ENCODE results near the gene LYZL6. TPM values are rescaled to one million over a fixed set of nuclear protein-coding genes. Genes with fewer than 3 reads are reported as not detected.

LYZL6 gene
- total RNA-seq, 1 experiment from 2014 or later: not detected

DNA sequence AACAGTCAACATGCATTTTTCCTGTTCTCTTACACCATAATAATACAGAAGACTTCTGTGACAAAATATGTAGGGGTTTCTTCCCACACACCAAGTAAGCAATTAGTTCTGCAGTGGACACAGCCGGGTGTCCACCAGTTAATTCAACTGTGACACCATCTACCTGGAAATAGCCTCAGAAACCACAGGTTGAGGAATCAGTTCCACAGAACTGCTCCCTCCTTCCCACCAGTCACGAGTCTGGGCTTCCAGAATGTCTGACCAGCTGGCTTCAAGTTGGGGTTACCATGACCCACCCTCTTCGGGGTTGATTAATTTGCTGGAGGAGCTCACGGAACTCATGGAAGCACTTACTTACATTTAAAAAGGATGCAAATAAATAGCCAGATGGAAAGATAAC is 49.8 kb downstream of the LYZL6 start:
- ChIA-PET CTCF (interaction anchor here (1.0 kb wide), 1 partner anchor 82 kb away, joined by 3 read pairs; no protein-coding TSS in a partner anchor), POLR2A (no interaction called here)
- ATAC-seq (no peak), DNase-seq (ENCODE audit: low spot score) (no peak)
- H3K4me3 Mint-ChIP-seq: no peak overlapping the region
- H3K36me3 Mint-ChIP-seq: no peaks in the 10 kb centered on the region
- TF ChIP-seq, protein P1, sequence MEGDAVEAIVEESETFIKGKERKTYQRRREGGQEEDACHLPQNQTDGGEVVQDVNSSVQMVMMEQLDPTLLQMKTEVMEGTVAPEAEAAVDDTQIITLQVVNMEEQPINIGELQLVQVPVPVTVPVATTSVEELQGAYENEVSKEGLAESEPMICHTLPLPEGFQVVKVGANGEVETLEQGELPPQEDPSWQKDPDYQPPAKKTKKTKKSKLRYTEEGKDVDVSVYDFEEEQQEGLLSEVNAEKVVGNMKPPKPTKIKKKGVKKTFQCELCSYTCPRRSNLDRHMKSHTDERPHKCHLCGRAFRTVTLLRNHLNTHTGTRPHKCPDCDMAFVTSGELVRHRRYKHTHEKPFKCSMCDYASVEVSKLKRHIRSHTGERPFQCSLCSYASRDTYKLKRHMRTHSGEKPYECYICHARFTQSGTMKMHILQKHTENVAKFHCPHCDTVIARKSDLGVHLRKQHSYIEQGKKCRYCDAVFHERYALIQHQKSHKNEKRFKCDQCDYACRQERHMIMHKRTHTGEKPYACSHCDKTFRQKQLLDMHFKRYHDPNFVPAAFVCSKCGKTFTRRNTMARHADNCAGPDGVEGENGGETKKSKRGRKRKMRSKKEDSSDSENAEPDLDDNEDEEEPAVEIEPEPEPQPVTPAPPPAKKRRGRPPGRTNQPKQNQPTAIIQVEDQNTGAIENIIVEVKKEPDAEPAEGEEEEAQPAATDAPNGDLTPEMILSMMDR (IDR thresholded peaks at IDR 0.05): no peak
- TF ChIP-seq NR3C1 (CRISPR knock-in tag; conservative IDR thresholded peaks at IDR 0.05; ENCODE audit: low read depth) (no peak), TEAD1 (CRISPR knock-in tag; IDR thresholded peaks at IDR 0.05) (no peak), KAT7 (CRISPR knock-in tag; IDR thresholded peaks at IDR 0.05; ENCODE audit: borderline replicate concordance) (no peak), GTF2I (CRISPR knock-in tag; conservative IDR thresholded peaks at IDR 0.05) (no peak), NR1H2 (CRISPR knock-in tag; IDR thresholded peaks at IDR 0.05) (no peak), ZNF263 (CRISPR knock-in tag; IDR thresholded peaks at IDR 0.05; ENCODE audit: low read depth) (no peak)
- TF ChIP-seq, protein P2, sequence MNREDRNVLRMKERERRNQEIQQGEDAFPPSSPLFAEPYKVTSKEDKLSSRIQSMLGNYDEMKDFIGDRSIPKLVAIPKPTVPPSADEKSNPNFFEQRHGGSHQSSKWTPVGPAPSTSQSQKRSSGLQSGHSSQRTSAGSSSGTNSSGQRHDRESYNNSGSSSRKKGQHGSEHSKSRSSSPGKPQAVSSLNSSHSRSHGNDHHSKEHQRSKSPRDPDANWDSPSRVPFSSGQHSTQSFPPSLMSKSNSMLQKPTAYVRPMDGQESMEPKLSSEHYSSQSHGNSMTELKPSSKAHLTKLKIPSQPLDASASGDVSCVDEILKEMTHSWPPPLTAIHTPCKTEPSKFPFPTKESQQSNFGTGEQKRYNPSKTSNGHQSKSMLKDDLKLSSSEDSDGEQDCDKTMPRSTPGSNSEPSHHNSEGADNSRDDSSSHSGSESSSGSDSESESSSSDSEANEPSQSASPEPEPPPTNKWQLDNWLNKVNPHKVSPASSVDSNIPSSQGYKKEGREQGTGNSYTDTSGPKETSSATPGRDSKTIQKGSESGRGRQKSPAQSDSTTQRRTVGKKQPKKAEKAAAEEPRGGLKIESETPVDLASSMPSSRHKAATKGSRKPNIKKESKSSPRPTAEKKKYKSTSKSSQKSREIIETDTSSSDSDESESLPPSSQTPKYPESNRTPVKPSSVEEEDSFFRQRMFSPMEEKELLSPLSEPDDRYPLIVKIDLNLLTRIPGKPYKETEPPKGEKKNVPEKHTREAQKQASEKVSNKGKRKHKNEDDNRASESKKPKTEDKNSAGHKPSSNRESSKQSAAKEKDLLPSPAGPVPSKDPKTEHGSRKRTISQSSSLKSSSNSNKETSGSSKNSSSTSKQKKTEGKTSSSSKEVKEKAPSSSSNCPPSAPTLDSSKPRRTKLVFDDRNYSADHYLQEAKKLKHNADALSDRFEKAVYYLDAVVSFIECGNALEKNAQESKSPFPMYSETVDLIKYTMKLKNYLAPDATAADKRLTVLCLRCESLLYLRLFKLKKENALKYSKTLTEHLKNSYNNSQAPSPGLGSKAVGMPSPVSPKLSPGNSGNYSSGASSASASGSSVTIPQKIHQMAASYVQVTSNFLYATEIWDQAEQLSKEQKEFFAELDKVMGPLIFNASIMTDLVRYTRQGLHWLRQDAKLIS (CRISPR knock-in tag; IDR thresholded peaks at IDR 0.05; ENCODE audit: borderline replicate concordance): no peak
- TF ChIP-seq, protein P3, sequence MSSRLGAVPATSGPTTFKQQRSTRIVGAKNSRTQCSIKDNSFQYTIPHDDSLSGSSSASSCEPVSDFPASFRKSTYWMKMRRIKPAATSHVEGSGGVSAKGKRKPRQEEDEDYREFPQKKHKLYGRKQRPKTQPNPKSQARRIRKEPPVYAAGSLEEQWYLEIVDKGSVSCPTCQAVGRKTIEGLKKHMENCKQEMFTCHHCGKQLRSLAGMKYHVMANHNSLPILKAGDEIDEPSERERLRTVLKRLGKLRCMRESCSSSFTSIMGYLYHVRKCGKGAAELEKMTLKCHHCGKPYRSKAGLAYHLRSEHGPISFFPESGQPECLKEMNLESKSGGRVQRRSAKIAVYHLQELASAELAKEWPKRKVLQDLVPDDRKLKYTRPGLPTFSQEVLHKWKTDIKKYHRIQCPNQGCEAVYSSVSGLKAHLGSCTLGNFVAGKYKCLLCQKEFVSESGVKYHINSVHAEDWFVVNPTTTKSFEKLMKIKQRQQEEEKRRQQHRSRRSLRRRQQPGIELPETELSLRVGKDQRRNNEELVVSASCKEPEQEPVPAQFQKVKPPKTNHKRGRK (CRISPR knock-in tag; IDR thresholded peaks at IDR 0.05; ENCODE audit: borderline replicate concordance): no peak
- TF ChIP-seq, protein P4, sequence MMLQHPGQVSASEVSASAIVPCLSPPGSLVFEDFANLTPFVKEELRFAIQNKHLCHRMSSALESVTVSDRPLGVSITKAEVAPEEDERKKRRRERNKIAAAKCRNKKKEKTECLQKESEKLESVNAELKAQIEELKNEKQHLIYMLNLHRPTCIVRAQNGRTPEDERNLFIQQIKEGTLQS (CRISPR knock-in tag; conservative IDR thresholded peaks at IDR 0.05): no peak
- TF ChIP-seq, protein P5, sequence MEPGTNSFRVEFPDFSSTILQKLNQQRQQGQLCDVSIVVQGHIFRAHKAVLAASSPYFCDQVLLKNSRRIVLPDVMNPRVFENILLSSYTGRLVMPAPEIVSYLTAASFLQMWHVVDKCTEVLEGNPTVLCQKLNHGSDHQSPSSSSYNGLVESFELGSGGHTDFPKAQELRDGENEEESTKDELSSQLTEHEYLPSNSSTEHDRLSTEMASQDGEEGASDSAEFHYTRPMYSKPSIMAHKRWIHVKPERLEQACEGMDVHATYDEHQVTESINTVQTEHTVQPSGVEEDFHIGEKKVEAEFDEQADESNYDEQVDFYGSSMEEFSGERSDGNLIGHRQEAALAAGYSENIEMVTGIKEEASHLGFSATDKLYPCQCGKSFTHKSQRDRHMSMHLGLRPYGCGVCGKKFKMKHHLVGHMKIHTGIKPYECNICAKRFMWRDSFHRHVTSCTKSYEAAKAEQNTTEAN (CRISPR knock-in tag; IDR thresholded peaks at IDR 0.05): no peak
- TF ChIP-seq, protein P6, sequence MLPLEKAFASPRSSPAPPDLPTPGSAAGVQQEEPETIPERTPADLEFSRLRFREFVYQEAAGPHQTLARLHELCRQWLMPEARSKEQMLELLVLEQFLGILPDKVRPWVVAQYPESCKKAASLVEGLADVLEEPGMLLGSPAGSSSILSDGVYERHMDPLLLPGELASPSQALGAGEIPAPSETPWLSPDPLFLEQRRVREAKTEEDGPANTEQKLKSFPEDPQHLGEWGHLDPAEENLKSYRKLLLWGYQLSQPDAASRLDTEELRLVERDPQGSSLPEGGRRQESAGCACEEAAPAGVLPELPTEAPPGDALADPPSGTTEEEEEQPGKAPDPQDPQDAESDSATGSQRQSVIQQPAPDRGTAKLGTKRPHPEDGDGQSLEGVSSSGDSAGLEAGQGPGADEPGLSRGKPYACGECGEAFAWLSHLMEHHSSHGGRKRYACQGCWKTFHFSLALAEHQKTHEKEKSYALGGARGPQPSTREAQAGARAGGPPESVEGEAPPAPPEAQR (CRISPR knock-in tag; IDR thresholded peaks at IDR 0.05): no peak
- H3K27me3 Mint-ChIP-seq (ENCODE audit: low read depth): no peaks in the 10 kb centered on the region
- H3K27ac Mint-ChIP-seq: no peak overlapping the region
- peaks cover 22% of the 10 kb centered on the region for H3K4me1 Mint-ChIP-seq
- no peaks in the 10 kb centered on the region for H3K9me3 Mint-ChIP-seq

DNA sequence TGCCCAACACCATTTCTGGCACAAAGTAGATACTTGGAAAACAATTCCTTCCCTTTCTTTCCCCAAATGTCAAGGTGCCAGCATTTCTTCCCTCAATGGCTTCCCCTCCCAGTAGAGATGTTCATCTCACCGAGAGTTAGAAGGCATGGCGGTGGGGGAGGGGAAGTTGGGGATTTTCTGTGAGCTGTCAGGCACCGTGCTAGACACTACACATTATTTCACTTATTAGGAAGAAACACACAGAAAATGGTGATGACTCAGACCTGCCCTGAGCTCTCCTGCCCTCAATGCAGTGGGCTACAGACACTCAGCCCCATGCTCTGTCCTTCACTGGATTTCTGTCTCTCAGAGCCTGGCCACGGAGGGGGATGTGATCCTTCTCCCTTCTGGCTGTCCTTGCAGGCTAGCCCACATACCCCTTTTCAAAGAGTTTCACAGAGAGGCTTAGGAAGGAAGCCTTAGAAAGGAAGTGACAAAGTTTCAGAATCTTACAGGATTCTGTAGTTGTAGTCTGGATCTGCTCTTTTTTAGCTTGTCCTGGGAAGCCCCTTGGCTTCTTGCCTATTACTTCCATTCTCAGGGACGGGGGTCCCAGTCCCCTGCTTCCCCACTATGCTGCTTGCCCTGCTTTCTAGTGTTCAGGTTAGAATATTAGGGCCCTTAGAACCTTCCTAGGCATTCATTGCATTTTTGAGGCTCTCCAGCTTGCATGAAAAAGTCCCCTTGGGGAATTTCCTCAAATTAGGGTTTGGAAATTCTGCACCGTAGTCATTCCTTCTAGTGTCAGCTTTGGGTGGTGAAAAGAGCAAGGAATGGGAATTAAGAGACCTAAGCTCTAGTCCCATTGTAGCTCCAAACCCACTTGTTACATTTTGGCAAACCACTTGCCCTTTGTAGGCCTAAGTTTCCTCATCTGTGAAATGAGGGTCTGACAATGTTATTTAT is 51.1 kb downstream of the LYZL6 start:
- ATAC-seq (no peak), DNase-seq (ENCODE audit: low spot score) (no peak)
- ChIA-PET CTCF (interaction anchor here (1.0 to 2.1 kb wide), 2 partner anchors 18 to 21 kb away, joined by 3 to 5 read pairs; no protein-coding TSS in a partner anchor), POLR2A (no interaction called here)
- Mint-ChIP-seq H3K4me1 (peaks cover 22% of the 10 kb centered on the region), H3K9me3 (no peaks in the 10 kb centered on the region), H3K27me3 (ENCODE audit: low read depth) (no peaks in the 10 kb centered on the region), H3K4me3 (no peak overlapping the region), H3K36me3 (no peaks in the 10 kb centered on the region), H3K27ac (no peak overlapping the region)
- no peak for TF ChIP-seq FOXP1 (CRISPR knock-in tag; IDR thresholded peaks at IDR 0.05; ENCODE audit: borderline replicate concordance)
- TF ChIP-seq ZNF121 (CRISPR knock-in tag; IDR thresholded peaks at IDR 0.05): no peak
- TF ChIP-seq, protein P1 (IDR thresholded peaks at IDR 0.05): no peak
- TF ChIP-seq, protein P7, sequence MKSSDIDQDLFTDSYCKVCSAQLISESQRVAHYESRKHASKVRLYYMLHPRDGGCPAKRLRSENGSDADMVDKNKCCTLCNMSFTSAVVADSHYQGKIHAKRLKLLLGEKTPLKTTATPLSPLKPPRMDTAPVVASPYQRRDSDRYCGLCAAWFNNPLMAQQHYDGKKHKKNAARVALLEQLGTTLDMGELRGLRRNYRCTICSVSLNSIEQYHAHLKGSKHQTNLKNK (CRISPR knock-in tag; IDR thresholded peaks at IDR 0.05): no peak
- TF ChIP-seq HMGA2 (CRISPR knock-in tag; IDR thresholded peaks at IDR 0.05): no peak
- TF ChIP-seq, protein P4 (CRISPR knock-in tag; conservative IDR thresholded peaks at IDR 0.05): no peak
- TF ChIP-seq JUN (CRISPR knock-in tag; IDR thresholded peaks at IDR 0.05): no peak
- no peak for TF ChIP-seq ZNF263 (CRISPR knock-in tag; IDR thresholded peaks at IDR 0.05; ENCODE audit: low read depth)
- TF ChIP-seq MXD4 (CRISPR knock-in tag; IDR thresholded peaks at IDR 0.05; ENCODE audit: borderline replicate concordance): no peak
- TF ChIP-seq SMAD3 (CRISPR knock-in tag; IDR thresholded peaks at IDR 0.05; ENCODE audit: borderline replicate concordance): no peak
